ENCODE data around the gene ZIK1. TPM values are rescaled to one million over a fixed set of nuclear protein-coding genes. Genes with fewer than 3 reads are reported as not detected.

The ZIK1 gene
- total and polyA plus RNA-seq, 2 donors (not counting 3 experiments of a cell fraction or from before 2014, with no cell fraction given): 0.79 to 2.4 TPM

GRCh38 chr19:57552432-57552831, 31.5 kb upstream of the ZIK1 start:
- no peaks in the 10 kb centered on the region for H3K9me1 ChIP-seq (replicated peaks; ENCODE audit: control insufficient read depth, extremely low read depth, insufficient read depth, low read length)
- no peaks in the 10 kb centered on the region for H3K4me1 ChIP-seq (ENCODE audit: control insufficient read depth, extremely low read depth, insufficient read depth, low read length)
- dilution Hi-C loops (cut with MboI; ENCODE audit: extremely low pct_ligation_motif_present, low sequenced_read_pairs): no loop called here
- no TSS peak for BruUV-seq (replicated peaks)
- DNase-seq (ENCODE audit: low read depth, low spot score) (no peak), FAIRE-seq (no peak)
- intact Hi-C loops (cut with micrococcal nuclease): no loop called here
- H3K79me2 ChIP-seq (ENCODE audit: control insufficient read depth, insufficient read depth, low read length): no peaks in the 10 kb centered on the region
- H3K27me3 ChIP-seq (ENCODE audit: control insufficient read depth in 2 of 2, insufficient read depth in 2 of 2, low read length in 2 of 2): no peaks in the 10 kb centered on the region
- H3K9ac ChIP-seq (replicated peaks; ENCODE audit: extremely low read depth, insufficient read depth, low read length): no peak overlapping the region
- TF ChIP-seq POLR2A (IDR thresholded peaks at IDR 0.05; ENCODE audit: low read depth, low read length) (no peak), MAX (IDR thresholded peaks at IDR 0.05; ENCODE audit: insufficient read depth, insufficient read length) (no peak), FOS (IDR thresholded peaks at IDR 0.05; ENCODE audit: borderline replicate concordance, insufficient read depth, low read length) (no peak), MYC (IDR thresholded peaks at IDR 0.05; ENCODE audit: low read depth, low read length) (no peak), POLR2AphosphoS5 (IDR thresholded peaks at IDR 0.05; ENCODE audit: insufficient read depth, low read depth, low read length) (no peak), CTCF (IDR thresholded peaks at IDR 0.05; ENCODE audit: extremely low read depth in 1 of 2, insufficient read depth in 1 of 2, low read depth in 1 of 2, low read length in 2 of 2) (no peak), GATA2 (IDR thresholded peaks at IDR 0.05; ENCODE audit: insufficient read depth, insufficient read length, low read depth, low read length) (no peak), JUN (IDR thresholded peaks at IDR 0.05; ENCODE audit: borderline replicate concordance, insufficient read depth, insufficient read length, low read depth) (no peak), EZH2 (IDR thresholded peaks at IDR 0.05; ENCODE audit: borderline replicate concordance, low read depth, low read length, severe bottlenecking) (no peak)
- H3K27ac ChIP-seq (ENCODE audit: insufficient read depth, low read depth, low read length): no peak overlapping the region
- H3K9me3 ChIP-seq (replicated peaks; ENCODE audit: control insufficient read depth, insufficient read depth, low read length): peaks cover 9% of the 10 kb centered on the region
- ChIA-PET CTCF (no interaction called here), POLR2A (no interaction called here)
- H2AFZ ChIP-seq (ENCODE audit: low read depth, low read length): no peak overlapping the region
- no peaks in the 10 kb centered on the region for H4K20me1 ChIP-seq (replicated peaks; ENCODE audit: control insufficient read depth, extremely low read depth, insufficient read depth, low read length)
- H3K4me3 ChIP-seq (replicated peaks in 1 of 3; ENCODE audit: insufficient read depth in 1 of 3, low read depth in 1 of 3, low read length in 3 of 3): no peak overlapping the region
- H3K4me2 ChIP-seq (ENCODE audit: insufficient read depth, low read length): no peak overlapping the region
- peaks cover 12 to 40% of the 10 kb centered on the region in 2 experiments for H3K36me3 ChIP-seq (ENCODE audit: control insufficient read depth in 2 of 2, extremely low read depth in 1 of 2, insufficient read depth in 2 of 2, low read length in 2 of 2)
